ENCODE results near the gene GPC3. TPM values are rescaled to one million over a fixed set of nuclear protein-coding genes. Genes with fewer than 3 reads are reported as not detected.

The GPC3 gene
- total and polyA plus RNA-seq, 2 of the 4 experiments (the other 2 are of a cell fraction), result not detected

DNA sequence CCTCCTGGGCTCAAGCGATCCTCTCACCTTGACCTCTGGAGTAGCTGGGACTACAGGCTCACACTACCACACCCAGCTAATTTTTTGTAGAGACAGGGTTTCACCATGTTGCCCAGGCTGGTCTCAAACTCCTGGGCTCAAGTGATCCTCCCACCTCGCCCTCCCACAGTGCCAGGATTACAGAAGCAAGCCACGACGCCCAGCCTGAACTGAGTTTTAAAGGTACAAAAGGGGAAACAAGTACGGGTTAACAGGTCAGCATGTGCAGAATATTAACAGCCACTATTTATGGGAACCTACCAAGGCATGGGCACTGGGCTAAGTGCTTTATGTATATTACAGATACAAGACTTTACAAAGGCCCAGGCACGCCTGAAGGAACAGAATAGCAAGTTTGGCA is 405.8 kb downstream of the GPC3 start:
- Histone ChIP-seq H3K9me1 (ENCODE audit: insufficient read depth, low read length) (no peaks in the 10 kb centered on the region), H4K8ac (ENCODE audit: low read depth in 2 of 2, low read length in 2 of 2) (no peak overlapping the region), H3K4me2 (ENCODE audit: low read depth, low read length) (no peak overlapping the region), H3K4me3 (ENCODE audit: insufficient read depth, low read depth, low read length) (no peak overlapping the region), H3K9ac (ENCODE audit: low read depth, low read length) (no peak overlapping the region), H3K4me1 (ENCODE audit: control insufficient read depth, insufficient read depth, low read length) (no peaks in the 10 kb centered on the region), H3K27ac (ENCODE audit: insufficient read depth, low read length) (no peak overlapping the region), H4K20me1 (ENCODE audit: insufficient read depth, low read length) (no peaks in the 10 kb centered on the region), H2BK20ac (ENCODE audit: low read depth, low read length) (no peak overlapping the region), H3K56ac (ENCODE audit: extremely low read depth, insufficient read depth, low read length) (no peak overlapping the region), H4K91ac (ENCODE audit: insufficient read depth, low read depth, low read length) (no peak overlapping the region), H3K79me1 (ENCODE audit: low read depth in 1 of 2, low read length in 2 of 2) (no peaks in the 10 kb centered on the region), H2AFZ (replicated peaks; ENCODE audit: low read length, poor library complexity) (no peak overlapping the region), H2AK5ac (ENCODE audit: low read depth, low read length) (no peak overlapping the region), H4K5ac (ENCODE audit: low read depth, low read length) (no peak overlapping the region), H3K23ac (ENCODE audit: low read depth, low read length) (no peak overlapping the region), H3K18ac (ENCODE audit: low read depth, low read length) (no peak overlapping the region), H2BK120ac (ENCODE audit: low read depth, low read length) (no peak overlapping the region), H3K36me3 (ENCODE audit: control insufficient read depth, insufficient read depth, low read length) (no peaks in the 10 kb centered on the region), H3K9me3 (ENCODE audit: control insufficient read depth, insufficient read depth, low read length) (no peaks in the 10 kb centered on the region), H2BK5ac (ENCODE audit: low read depth, low read length, poor library complexity, severe bottlenecking) (no peak overlapping the region), H3K27me3 (ENCODE audit: control insufficient read depth, insufficient read depth, low read length) (no peaks in the 10 kb centered on the region; the same call in 1 of the 2 replicates), H3K4ac (ENCODE audit: low read depth, low read length) (no peak overlapping the region), H3K14ac (replicated peaks; ENCODE audit: low read depth, low read length) (no peak overlapping the region), H2AK9ac (replicated peaks; ENCODE audit: low read depth, low read length, poor library complexity) (no peak overlapping the region), H2BK15ac (ENCODE audit: low read depth, low read length) (no peak overlapping the region)
- in situ Hi-C loops (cut with MboI; ENCODE audit: low sequenced_read_pairs) (no loop called here), dilution Hi-C loops (cut with HindIII; ENCODE audit: low sequenced_read_pairs, unreplicated experiment) (no loop called here), intact Hi-C loops (cut with micrococcal nuclease) (no loop called here)
- TF ChIP-seq, protein P1, sequence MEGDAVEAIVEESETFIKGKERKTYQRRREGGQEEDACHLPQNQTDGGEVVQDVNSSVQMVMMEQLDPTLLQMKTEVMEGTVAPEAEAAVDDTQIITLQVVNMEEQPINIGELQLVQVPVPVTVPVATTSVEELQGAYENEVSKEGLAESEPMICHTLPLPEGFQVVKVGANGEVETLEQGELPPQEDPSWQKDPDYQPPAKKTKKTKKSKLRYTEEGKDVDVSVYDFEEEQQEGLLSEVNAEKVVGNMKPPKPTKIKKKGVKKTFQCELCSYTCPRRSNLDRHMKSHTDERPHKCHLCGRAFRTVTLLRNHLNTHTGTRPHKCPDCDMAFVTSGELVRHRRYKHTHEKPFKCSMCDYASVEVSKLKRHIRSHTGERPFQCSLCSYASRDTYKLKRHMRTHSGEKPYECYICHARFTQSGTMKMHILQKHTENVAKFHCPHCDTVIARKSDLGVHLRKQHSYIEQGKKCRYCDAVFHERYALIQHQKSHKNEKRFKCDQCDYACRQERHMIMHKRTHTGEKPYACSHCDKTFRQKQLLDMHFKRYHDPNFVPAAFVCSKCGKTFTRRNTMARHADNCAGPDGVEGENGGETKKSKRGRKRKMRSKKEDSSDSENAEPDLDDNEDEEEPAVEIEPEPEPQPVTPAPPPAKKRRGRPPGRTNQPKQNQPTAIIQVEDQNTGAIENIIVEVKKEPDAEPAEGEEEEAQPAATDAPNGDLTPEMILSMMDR (conservative IDR thresholded peaks at IDR 0.05; ENCODE audit: low read depth, low read length), result no peak
- TF ChIP-seq MAZ (IDR thresholded peaks at IDR 0.05; ENCODE audit: borderline replicate concordance, low read depth, low read length) (no peak), CEBPB (IDR thresholded peaks at IDR 0.05; ENCODE audit: low read depth, low read length) (no peak), NFE2L2 (IDR thresholded peaks at IDR 0.05; ENCODE audit: low read depth, low read length) (no peak), MAFK (IDR thresholded peaks at IDR 0.05; ENCODE audit: low read depth, low read length) (no peak), RCOR1 (IDR thresholded peaks at IDR 0.05; ENCODE audit: insufficient replicate concordance, low read length) (no peak), POLR2A (IDR thresholded peaks at IDR 0.05; ENCODE audit: low read depth, low read length) (no peak), CHD1 (IDR thresholded peaks at IDR 0.05; ENCODE audit: low read depth, low read length) (no peak)
- ChIA-PET POLR2A (ENCODE audit: unreplicated experiment) (no interaction called here), CTCF (no interaction called here)
- ATAC-seq (ENCODE audit: low read depth) (no peak), DNase-seq (no peak)
- WGBS, 2 experiments (ENCODE audit: extremely low coverage in 2 of 2, insufficient read length in 1 of 2), result 40% methylated on average over 1 of the region's 6 CpGs; no CpG with 5 or more reads in 1 of the 2 experiments
- no TSS peak for BruUV-seq (replicated peaks)

Data from IMR-90 (cell line).